ENCODE measurements around the gene FRAS1.

- no peak for TF ChIP-seq CTCF (IDR thresholded peaks at IDR 0.05; ENCODE audit: poor library complexity, severe bottlenecking)
- no peak for TF ChIP-seq POLR2AphosphoS5 (IDR thresholded peaks at IDR 0.05)
- no peak for TF ChIP-seq REST (IDR thresholded peaks at IDR 0.05; ENCODE audit: borderline replicate concordance)
- TF ChIP-seq TAF1 (IDR thresholded peaks at IDR 0.05; ENCODE audit: low read depth): no peak
- no peak for TF ChIP-seq EZH2 (IDR thresholded peaks at IDR 0.05; ENCODE audit: borderline replicate concordance, insufficient read depth, low read length, poor library complexity, severe bottlenecking)
- no peak for TF ChIP-seq RAD21 (conservative IDR thresholded peaks at IDR 0.05)
- no peak for TF ChIP-seq EP300 (conservative IDR thresholded peaks at IDR 0.05; ENCODE audit: poor library complexity, severe bottlenecking)
- TF ChIP-seq SMC3 (conservative IDR thresholded peaks at IDR 0.05; ENCODE audit: poor library complexity): no peak
- TF ChIP-seq MXI1 (conservative IDR thresholded peaks at IDR 0.05; ENCODE audit: poor library complexity, severe bottlenecking): no peak
Measured at GRCh38 chr4:78220283-78220682, 163.2 kb downstream of the FRAS1 start.

All from neural cell (in vitro differentiated cells).